Astrocyte of the spinal cord (primary cell): ENCODE results near the gene TIMM22.
"Not testable (repeated sequence)": the region's sequence is repeated elsewhere in the genome, so short reads cannot be mapped to it uniquely, and the experiment has no call there.

Experiments used
- DNase-seq: peaks from one replicate; pipeline ENCODE4 v3.0.0; 2011; ENCODE audit warnings: low read depth, low spot score
- H3K4me3 ChIP-seq: 2 replicates; pipeline ENCODE4 v1.5.1; 2011; ENCODE audit warnings: low read depth, mild to moderate bottlenecking, low read length, moderate library complexity
- CTCF ChIP-seq: IDR thresholded peaks from 2 replicates; pipeline ENCODE4 v1.5.1; 2012; ENCODE audit warnings: low read depth, mild to moderate bottlenecking, low read length, inconsistent platforms
- in situ Hi-C: cut with HindIII; loops from 2 replicates; pipeline ENCODE4 v1.10.0; 2017; ENCODE audit warnings: low sequenced_read_pairs

TIMM22 gene

DNA sequence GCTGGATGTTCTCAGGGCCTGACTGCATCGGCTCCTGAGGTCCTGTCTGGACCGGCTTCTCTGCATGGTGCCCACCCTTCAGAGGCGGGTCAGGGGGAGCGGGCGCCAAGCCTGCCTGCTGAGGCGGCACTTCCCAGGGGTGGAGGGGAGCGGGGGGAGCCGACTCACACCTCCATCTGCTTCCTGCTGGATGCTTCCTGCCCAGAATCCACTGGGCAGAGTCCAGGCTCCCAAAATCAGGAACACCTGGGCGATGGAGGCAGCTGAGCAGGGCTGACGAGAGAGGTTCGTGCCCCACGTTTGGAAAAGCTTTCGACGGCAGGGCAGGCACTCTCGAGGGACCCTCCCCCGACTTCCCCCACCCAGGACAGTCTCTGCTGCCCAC is 42.2 kb downstream of the TIMM22 start:
- no peak for DNase-seq
- no peak for TF ChIP-seq CTCF
- H3K4me3 ChIP-seq, result no peak overlapping the region
- in situ Hi-C loops, result no loop called here

DNA sequence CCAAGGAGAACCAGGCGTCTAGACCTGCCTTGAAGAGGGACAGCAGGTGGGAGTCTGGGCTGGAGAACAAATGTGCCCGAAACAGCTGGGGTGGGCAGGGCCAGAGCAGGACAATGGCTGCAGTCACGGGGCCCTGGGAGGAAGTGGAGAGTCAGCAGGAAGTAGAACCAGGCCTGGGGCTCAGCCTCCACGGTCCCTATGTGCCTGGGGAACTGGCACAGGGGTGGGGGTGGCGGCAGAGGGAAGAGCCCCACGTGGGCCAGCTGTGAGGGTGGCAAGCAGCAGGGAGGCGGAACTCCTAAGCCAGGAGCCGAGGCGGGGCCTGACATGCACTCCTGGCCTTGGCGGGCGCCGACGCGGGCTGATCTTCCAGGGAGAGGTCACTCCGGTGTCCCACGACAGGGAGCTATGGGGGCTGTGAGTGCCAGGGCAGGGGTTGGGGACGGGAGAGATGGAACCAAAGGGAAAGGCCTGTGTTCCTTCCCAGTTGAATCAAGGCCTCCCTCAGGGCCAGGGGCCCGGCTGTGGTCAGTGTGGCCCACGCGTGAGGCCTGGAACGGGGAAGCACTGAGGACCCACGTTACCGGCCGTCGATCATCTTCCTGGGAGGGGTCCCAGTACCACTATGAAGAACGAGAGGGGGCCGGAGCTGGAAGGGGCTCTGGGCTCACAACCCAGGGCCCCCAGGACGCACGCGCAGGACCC is 42.7 kb downstream of the TIMM22 start:
- in situ Hi-C loops, result no loop called here
- DNase-seq, result no peak
- H3K4me3 ChIP-seq, result no peak overlapping the region
- TF ChIP-seq CTCF, result no peak

DNA sequence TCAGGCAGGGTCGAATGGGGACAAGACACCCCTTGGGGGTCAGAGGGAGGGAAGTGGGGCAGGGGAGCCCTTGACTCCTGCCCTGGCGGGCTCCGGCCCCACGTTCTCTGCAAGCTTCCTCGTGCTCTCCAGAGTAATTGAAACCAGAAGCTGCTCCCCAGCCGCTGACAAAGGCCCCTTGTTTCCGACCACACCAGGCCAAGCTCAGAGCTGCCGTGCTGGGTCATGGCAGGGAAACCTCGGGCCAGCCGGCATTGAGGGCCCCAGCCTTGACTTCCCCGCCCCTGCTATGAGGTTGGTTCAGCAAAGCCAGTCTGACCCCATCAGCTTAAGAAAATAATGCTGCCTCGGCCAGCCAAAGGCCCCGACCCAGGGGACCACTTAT is 43.3 kb downstream of the TIMM22 start:
- in situ Hi-C loops, result no loop called here
- DNase-seq, result no peak

DNA sequence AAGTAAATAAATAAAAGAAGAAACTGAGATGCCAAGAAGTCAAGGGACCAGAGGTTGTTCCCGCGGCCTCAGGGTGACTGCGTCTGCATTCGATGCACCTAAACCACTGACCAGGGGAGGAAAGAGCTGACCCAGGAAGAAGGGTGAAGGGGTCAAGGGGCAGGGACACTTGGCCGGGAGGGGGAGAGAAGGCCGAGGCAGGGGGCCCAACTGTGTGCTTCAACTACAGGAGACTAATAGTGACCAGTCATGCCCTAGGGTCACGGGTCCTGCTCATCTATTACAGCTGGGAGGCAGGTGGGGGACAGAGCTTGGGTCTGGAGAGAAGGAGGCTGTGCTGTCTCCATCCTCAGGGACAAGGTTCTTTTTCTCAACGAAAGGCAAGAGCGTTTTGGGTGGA is 44.8 kb downstream of the TIMM22 start:
- no peak for TF ChIP-seq CTCF
- no peak for DNase-seq
- no peak overlapping the region for H3K4me3 ChIP-seq
- in situ Hi-C loops, result no loop called here

More for the DNA sequence above, 43.3 kb downstream of the TIMM22 start:
- no peak for TF ChIP-seq CTCF
- H3K4me3 ChIP-seq, result no peak overlapping the region

- no peak for DNase-seq
- no peak for TF ChIP-seq CTCF
- H3K4me3 ChIP-seq, result no peak overlapping the region
- in situ Hi-C loops, result no loop called here
Measured at GRCh38 chr17:1042486-1042885, 45.6 kb downstream of the TIMM22 start.

DNA sequence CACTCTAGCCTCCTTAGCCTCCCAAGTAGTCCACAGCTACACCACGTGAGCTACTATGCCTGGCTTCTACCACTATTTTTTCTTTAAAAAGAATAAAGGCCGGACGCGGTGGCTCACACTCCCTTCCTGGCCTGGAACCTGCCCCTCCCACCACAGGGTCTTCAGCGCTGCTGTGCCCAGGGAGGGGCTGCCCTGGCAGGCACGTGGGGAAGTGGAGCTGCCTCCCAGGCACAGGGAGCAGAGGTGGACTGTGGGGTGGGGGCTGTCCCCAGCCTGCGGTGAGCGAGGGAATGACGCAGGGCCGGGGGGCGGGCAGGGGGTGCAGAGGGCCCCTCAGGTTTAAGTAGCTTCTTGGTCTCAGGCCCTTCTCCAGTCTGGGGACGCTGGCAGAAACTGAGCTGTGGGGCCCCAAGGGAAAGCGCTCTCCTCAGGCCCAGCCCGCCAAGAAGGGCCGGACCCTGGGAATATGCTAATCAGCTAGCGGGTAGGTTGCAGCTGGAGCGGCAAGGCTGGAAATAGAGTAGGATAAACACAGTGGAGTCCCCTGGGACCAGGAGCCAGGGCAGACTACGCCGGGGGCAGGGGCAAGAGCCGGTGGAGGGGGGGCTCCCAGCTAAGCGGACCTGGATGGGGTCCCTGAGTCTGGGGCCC is 46.8 kb downstream of the TIMM22 start:
- DNase-seq, result no peak
- TF ChIP-seq CTCF, result no peak
- no peak overlapping the region for H3K4me3 ChIP-seq
- in situ Hi-C loops, result no loop called here

DNA sequence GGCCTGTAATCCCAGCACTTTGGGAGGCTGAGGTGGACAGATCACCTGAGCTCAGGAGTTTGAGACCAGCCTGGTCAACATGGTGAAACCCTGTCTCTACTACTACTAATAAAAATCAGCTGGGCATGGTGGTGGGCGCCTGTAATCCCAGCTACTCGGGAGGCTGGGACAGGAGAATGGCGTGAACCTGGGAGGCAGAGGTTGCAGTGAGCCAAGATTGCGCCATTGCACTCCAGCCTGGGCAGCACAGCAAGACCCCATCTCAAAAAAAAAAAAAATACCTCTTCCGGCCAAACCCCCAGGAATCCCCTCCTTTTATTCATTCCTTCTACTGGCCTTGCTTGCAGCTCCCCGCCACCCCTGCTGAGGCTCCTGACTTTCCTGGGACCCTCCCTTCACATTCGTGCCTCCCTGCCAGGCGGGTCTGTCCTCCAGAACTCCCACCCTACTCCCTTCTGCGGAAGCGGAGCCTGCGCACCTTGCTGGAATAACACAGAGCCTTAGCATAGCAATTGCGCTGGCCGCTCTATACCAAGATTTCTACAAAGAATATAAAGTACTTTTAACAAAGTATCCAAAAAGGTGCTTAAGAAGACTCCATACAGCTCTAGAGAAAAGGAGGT is 47.6 kb downstream of the TIMM22 start:
- in situ Hi-C loops, H3K4me3 ChIP-seq, DNase-seq: not testable (repeated sequence)
